GM21367 (cell line): ENCODE results near the gene C18orf54.
"Not testable (repeated sequence)": the region's sequence is repeated elsewhere in the genome, so short reads cannot be mapped to it uniquely, and the experiment has no call there.

ENCODE experiments used
- ATAC-seq: cut with Tn5 transposase; IDR thresholded peaks from one replicate; pipeline ENCODE4 v1.9.1; 2021; ENCODE audit not compliant: unreplicated experiment

C18orf54 gene

DNA sequence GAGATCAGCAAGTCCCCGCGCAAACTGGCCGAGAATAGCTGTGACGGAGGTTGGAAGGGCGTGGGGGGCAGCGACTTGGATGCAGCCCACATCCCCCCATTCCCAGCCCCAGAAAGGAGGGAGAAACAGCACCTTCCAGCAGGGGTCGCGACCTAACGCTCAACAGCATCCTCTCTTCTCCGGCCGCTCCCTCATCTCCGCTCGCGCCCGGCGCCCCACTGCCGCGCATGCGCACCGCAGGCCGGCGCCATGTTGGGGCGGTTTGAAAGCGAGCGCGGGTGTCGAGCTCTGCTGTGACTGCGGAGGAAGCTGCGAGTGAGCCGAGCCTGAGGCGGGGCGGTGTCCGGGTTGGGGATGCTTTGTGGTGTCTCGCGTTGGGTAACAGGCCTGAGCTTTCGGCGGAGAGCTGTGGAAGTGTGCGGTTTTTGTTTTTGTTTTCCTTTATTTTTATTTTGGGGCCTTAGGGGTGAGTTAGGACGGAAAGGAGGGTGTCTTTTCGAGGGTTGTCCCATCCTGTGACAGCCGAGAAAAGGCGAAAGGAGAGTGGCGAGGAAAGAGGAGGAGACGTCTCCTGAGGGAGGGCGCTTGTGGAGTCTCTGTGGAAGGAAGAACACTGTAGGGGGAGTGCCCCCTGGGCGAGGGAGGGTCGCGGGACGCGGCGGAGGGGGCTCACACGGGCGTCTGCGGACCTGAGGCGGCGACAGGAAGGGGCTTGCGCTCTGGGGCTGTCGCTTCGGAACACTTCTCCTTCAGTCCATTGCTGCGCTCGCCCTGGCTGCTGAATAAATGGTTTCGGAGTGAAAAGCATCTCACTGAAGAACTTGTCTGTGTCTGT, at the start of gene C18orf54, which contains the start of gene STARD6:
Gene C18orf54, plus strand, starts transcription at position 247 of the 835 bp plus-strand sequence. CDS start 2,667 bp downstream, outside the sequence.
Gene STARD6, minus strand, starts transcription at position 199 of the 835 bp plus-strand sequence. CDS start 3,285 bp downstream, outside the sequence.
- ATAC-seq, result peak; percentile 91

DNA sequence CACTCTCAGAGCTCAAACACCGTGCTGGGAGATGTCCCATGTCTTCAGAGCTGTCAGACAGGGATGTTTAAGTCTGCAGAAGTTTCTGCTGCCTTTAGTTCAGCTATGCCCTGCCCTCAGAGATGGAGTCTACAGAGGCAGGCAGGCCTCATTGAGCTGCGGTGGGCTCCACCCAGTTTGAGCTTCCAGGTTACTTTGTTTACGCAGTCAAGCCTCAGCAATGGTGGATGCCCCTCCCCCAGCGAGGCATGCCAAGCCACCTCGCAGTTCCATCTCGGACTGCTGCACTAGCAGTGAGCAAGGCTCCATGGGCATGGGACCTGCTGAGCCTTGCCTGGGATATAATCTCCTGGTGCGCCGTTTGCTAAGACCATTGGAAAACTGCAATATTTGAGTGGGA, 48.1 kb upstream of the C18orf54 start:
- ATAC-seq, result not testable (repeated sequence)

DNA sequence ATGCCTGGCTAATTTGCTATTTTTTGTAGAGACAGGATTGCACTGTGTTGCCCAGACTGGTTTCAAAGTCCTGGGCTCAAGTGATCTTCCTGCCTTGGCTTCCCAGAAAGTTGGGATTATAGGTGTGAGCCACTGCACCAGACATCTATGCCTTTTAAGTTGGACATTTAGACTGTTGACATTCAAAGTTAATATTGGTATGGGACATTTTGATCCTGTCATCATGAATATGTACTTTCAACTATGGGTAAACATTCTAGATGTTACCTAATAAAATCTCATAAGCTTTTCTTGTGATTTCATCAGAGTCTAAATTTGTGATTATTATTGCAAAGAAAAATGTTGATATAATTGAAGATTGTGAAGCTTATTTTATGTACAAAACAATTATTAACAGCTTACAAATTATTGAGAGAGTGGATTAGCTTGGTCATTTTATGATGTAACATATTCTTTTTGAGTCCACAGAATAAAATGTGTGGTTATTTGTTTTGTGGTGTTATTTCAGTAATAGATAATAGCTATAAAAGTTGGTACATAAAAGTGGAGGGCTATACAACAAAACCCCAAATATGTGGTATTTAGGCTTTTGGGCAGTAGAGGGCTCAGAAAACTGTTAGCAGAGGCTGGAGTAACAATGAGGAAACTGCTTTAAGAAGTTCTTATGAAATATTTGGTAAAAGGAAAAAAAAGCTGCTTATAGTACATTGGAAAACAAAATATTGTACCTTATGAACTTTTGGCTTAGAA, 41.5 kb upstream of the C18orf54 start:
- no peak for ATAC-seq

DNA sequence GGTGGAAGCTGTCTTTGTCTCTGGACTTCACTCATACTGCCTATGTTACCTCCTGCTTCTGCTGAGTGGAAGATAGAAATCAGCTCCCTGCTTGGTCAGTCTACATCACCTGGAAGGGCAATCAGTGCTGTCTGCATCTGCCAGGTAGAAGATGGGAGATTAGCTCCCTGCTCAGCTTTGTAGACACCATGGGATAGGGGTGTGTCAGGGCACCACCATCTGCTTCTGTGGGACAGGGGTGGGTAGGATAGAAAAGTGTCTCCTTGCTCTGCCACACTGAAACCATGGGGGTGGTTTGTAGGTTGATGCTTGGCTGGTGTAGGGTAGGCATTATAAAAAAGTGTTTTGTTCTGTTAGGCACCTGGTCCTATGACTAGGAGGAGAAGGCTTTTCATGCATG, 34.1 kb upstream of the C18orf54 start:
- no peak for ATAC-seq

DNA sequence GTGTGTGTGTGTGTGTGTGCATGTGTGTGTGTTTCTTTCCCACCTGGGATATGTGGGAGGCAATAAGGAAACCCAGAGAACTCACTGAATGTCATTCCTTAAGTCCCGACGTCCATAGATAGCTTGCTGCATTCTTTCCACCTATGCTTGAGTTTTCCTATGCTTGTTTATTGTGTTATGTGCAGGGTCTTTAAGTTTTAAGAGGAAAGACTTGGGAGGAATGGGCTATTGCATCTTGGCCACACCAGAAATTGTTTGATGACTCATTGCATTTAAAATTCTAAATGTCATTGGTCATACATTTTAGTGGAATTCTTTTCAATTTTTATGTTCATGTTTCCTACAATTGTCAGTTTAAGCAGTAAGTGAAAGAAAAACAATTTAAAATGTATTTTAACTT, 33.7 kb upstream of the C18orf54 start:
- no peak for ATAC-seq

DNA sequence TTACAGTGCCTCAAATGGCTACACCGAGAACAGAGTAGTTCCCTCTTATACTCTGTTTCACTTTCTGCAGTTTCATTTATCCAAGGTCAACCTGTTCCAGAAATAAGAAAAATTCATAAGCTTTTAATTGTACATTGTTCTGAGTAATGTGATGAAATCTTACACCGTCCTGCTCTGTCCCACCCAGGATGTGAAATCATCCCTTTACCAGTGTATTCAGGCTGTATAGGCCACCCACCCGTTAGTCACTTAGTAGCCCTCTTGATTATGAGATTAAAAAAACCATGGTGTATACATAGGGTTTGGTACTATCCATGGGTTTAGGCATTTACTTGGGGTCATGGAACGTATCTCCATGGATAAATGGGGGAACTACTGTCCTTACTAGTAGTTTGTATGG, 29.9 kb upstream of the C18orf54 start:
- no peak for ATAC-seq

DNA sequence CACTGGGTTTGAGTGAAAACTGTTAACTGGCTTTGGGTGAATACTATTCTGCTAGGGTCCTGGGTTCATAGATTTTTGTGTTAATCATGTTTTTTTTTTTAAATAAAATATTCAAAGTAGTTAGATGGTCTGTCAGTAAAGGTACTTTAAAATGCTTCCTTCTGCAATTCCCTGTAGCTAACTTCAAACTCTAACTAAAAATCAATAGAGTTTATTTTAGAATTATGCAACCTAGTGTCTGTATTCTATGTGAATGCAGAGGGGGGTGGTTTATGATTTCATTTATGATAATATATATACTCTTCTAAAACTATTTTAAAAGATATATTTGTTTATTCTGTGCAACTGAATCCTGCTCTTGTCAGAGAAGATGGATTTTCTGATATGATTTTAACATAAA, 27.9 kb upstream of the C18orf54 start:
- no peak for ATAC-seq

DNA sequence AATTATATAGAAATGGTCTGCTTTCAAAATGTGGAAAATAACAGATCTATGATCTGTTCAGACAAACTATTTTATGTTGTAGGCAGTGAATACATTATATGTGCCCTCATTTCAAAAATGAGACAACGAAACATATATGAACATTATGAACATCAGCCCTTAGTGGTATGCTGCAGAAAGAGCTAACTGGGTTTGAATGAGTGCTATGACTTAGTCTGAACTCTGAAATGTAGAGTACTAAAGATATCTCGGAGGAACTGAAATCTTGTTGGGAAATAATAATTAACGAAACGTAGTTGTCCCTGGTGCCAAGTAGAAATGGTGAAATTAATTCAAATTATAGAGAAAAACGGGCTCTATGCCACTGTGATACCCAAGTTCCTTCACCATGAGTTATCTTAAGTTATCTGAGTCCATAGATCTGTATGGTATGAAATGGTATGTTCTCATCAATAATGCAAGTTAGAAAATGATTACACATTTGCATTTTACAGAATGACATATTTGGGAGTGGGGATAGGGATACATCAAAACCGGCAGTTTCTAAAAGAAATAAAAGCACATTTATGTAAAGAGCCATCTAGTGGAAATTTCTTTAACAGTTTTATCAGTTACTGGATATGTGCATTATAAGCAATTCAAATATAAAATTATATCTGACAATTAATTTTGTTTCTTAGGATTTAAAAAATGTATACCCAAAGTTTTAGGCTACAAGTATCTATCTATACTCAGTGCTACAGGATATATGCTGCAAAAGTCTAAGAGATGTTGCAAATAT, 26.7 kb upstream of the C18orf54 start:
- no peak for ATAC-seq

DNA sequence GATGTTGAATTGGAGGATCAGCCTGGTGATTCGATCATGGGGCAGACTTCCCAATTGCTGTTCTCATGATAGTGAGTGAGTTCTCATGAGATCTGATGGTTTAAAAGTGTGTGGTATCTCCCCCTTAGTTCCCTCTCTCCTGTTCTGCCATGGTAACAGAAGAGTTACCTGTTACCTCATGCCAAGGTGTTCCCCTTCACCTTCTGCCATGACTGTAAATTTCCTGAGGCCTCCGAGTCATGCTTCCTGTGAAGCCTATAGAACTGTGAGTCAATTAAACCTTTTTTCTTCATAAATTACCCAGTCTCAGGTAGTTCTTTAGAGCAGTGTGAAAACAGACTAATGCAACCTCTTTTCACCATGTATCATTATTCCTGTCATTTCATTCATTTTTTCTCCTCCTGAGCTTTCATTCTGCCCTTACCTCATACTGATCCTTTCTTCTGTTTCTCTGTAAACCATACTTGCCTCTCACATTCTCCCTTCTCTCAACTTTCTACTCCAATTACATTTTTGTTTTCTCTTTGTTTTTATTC, 22.0 kb upstream of the C18orf54 start:
- no peak for ATAC-seq

DNA sequence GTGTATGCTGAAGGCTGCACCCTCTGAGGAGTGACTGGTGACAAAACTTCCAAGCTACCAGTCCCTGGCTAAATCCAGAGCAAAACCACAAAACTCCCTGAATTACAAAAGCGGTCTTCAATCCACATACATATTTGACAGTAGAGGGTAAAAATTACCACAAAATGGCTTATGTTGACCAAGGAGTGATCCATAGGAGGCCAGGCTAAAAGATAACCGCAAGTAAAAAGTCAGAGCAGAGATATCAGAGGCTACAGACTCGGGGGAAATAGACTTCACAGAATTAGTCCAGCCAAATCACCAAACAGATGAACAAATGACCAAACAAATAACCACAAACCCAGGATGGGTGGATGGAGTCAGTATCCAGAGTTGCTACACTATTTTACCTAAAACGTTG, 19.5 kb upstream of the C18orf54 start:
- no peak for ATAC-seq

DNA sequence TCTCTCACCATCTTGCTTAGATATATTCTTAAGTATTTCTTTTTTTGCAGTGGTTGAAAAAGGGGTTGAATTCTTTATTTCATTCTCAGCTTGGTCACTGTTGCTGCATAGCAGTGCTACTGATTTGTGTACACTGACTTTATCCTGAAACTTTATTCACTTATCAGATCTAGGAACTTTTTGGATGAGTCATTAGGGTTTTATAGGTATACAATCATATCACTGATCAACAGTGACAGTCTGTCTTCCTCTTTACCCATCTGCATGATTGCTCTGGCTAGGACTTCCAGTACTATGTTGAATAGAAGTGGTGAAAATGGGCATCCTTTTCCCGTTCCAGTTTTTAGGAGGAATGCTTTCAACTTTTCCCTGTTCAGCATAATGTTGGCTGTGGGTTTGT, 6.5 kb upstream of the C18orf54 start:
- ATAC-seq, result no peak

DNA sequence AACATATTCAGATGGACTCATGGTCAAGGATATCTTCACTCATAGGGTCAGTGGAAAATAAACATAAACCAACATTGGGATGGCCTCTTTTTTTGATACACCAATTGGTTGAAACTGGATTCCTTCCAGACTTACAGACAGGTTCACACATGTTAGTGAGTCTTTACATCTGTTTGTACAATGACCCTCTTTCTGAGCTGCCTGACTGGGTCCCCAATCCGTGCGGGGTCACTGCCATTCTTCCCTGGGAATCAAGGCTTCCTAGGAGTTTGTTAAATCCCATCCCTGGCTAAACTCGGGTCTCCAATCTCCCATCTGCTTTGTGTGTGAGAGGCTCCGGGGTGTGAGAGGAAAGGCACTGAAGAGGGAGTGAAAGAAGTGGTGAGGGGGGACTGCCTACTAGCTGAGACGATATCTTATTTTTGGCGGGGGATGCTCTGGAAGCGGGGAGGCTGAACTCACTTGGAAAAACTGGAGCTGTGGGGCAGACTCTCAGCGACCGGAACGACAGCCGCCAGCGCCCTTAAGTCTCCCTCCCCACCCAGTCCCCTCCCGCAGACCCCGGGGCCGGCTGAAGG, 535 bp upstream of the C18orf54 start:
- no peak for ATAC-seq

DNA sequence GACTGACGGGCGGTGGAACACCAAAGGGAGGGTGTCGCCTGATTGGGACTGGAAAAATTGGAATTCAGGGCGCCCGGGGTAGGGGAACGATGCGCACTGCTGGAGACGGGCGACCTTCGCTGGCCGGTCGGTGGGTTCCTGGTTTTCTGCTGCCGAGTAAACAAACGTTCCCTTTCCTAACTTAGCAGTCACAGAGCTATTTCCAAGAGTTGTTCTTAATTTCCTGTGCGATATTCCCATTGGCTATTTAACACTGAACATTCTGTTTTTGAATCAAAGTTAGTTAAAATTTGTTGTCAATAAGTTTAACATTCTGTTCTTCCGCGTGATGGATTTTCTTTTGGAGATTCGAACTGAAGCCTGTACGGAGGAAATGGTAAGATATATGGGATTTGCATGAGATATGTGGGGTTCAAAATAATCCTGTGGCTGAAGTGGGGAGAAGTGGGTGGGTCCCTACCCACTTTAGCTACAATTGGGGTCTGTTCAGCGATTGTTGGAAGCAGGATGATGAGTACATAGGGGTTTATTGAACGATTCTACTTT, 862 bp downstream of the C18orf54 start:
- peak; percentile 18 for ATAC-seq

DNA sequence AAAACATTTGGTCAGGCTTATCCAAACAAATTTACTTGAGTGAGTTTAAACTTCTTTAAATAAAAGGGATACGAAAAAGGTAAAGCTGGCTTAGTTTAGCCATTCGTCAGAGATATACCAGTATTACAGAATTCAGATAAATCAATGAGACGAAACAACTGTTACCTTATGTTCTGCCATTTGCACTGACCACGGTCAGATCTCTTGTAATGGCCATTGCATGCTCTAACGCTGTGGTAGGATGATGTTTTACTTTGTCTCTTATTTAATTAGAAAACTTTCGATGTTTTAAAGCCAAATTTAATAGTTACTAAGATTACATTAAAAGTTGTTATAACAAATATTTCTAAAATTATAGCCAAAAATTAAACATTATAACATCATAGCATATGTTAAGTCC, 1.5 kb downstream of the C18orf54 start:
- no peak for ATAC-seq

DNA sequence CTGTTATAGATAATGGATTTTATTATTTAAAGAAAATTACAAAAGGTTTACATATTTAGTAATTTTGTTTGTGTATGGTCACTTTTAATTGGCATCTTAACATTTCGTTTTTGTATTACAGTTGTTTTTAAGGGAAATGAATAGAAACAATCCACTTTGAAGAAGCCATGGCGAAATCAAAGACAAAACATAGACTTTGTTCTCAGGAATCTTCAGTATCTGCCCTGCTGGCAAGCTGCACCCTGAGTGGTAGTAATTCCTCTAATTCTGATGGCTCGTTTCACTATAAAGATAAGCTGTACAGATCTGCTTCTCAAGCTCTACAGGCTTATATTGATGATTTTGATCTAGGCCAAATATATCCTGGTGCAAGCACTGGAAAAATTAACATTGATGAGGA, 2.7 kb downstream of the C18orf54 start:
- no peak for ATAC-seq

DNA sequence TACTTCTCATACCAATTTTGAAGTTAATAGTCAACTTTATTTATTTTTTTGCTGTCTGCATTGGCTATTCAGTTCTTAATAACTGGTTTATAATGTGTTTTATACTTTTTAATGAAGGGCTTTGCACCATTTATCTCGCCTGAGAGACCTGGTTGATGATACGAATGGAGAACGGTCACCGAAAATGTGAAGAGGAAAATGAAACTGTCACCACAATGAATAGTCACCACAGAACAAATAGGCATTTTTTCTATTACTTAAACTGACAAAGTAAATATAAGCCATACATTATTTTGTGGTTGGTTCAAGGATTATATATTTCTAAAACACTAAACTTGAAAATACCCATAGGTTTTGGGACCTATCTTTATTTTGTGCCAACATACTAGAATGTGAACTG, 20.4 kb downstream of the C18orf54 start:
- no peak for ATAC-seq

DNA sequence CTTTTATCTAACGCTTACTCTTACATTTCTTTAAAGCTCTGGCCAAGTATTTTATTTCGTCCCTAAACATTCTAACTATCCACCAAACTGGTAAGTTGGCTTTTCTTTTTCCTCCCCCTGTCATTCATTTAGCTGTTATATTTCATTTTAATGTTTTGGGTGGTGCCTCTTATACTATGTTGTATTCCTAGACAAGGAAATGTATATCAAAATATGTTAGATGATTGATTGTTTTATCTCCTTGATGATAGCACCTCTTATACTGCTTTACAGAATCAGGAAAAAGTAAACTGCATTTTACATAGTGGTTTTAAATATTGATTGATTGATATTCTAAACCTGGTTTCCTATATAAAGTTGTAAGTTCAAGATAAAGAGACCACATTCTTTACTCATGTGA, 23.9 kb downstream of the C18orf54 start:
- ATAC-seq, result no peak

DNA sequence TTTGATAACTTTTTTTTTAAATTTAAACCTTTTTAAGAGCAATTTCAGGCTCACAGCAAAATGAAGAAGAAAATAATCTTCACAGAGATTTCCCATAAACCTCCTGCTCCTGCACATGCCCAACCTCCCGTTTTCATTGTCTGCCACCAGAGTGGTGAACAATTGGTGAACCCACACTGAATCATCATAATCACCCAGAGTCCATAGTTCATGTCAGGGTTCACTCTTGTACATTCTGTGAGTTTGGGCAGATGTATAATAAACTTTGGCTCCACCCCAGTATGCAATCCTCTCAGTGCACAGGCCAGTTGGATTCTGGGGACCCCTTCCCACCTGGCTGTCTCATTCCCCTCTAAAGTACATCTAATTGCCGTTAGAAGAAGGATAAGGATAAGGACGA, 24.4 kb downstream of the C18orf54 start:
- ATAC-seq, result no peak

DNA sequence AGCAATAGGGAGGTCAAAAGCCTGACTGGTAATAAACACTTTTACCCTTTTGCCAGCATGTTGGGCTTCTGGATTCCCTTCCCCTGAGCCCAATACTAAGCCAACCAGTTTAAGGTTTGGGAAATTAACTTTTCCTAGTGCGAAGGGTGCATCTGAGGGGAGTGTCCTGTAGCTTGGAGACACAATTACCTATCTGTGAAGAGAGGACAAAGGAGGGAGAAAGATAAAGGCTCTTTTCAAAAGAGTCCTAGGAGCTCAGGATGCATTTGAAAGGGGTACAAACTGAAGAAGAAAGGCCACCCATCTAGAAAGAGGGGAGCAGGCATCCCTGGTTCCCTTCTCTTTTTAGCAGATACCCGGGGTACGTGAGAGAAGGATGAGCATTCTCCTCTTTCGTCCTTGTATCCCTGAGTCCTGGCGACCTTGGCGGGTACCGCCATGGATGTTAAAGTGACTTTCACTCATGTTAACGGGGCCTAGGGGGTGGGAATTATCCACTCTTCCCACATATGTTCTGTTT, 25.1 kb downstream of the C18orf54 start:
- no peak for ATAC-seq

DNA sequence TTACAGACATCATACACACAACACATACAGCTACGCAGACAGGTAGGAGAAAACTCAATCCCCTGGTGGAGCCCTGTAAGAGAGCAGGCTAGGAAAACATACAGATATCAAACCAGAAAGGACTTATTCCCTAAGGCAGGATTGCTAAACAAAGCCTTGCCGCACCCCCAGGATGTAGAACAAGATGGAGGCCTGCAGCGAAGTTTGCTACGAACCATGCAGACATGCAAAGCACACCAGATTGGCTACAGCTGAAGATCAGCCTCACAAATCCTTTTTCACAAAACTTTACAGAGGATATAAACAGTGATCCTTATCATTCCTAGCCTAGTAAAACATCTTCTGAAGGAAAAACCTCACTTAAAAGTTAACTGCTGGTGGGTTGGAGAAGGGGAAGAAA, 28.3 kb downstream of the C18orf54 start:
- no peak for ATAC-seq
